Activated CD4-positive, alpha-beta T cell treated with anti-CD3 and anti-CD28 coated beads, Interleukin-2, amount 10 ng/mL, durations not matched to agents 24 days and 14 days (primary cell): ENCODE results near the gene SPACA6. TPM values are rescaled to one million over a fixed set of nuclear protein-coding genes. Genes with fewer than 3 reads are reported as not detected.
"Not testable (repeated sequence)": the region's sequence is repeated elsewhere in the genome, so short reads cannot be mapped to it uniquely, and the experiment has no call there.

Experiments used
- DNase-seq: peaks from one replicate; pipeline ENCODE4 v3.0.0; 2022
- H3K27ac Mint-ChIP-seq: one replicate; pipeline ENCODE4 v1.8.0; 2022; ENCODE audit warnings: mild to moderate bottlenecking, mixed read lengths
- H3K27me3 Mint-ChIP-seq: one replicate; pipeline ENCODE4 v1.8.0; 2022; ENCODE audit warnings: mixed read lengths
- H3K36me3 Mint-ChIP-seq: one replicate; pipeline ENCODE4 v1.8.0; 2022; ENCODE audit warnings: low read depth, mild to moderate bottlenecking, mixed read lengths
- H3K4me1 Mint-ChIP-seq: one replicate; pipeline ENCODE4 v1.8.0; 2021; ENCODE audit warnings: mixed read lengths
- H3K4me3 Mint-ChIP-seq: one replicate; pipeline ENCODE4 v1.8.0; 2022; ENCODE audit warnings: mild to moderate bottlenecking, moderate library complexity, mixed read lengths
- H3K9me3 Mint-ChIP-seq: one replicate; pipeline ENCODE4 v1.8.0; 2021; ENCODE audit warnings: mixed read lengths
- intact Hi-C: fragments of 100-400 bp; cut with micrococcal nuclease; formaldehyde crosslinking; loops from one replicate; pipeline ENCODE4 v1.15.1; 2023
- total RNA-seq: library from RNA; stranded (reverse); gene quantifications from 2 replicates; pipeline ENCODE4 v1.2.3, GENCODE V29; 2022

SPACA6 gene
- total RNA-seq, 1 donor from 2014 or later: 6.7 TPM

DNA sequence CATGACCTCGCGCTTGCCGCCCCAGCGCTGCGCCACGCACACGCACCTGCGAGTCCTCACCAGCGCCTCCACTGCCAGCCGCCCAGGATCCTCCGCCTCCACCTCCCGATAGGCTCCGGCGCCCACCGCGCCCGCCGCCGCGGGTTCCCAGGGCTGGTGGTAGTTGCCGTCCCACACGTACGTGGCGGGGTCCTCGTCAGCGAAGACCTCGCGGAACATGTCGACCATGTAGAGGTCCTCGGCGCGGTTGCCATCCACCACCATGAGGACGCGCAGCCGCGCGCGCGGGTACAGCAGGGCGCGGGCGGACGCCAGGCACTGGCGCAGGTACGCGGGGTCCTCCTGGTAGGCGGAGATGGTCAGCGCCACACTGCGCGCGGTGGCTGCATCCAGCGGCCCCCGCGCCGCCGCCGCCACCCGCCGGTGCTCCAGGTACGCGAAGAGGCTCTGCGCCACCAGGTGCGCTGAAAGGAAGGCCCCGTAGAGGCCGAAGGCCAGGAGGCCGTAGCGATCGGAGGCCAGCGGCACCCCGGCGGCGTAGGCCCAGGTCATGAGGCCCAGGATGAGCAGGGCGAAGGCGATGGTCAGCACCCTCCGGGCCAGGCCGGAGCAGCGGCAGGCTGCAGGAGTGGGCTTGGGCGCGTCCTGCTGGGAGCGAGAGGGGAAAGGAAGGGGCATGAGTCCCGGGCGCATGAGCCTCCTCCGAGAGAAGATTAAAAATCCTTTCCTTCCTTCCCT is 26.3 kb downstream of the SPACA6 start:
- DNase-seq: no peak
- Mint-ChIP-seq H3K27ac (no peak overlapping the region), H3K4me1 (no peaks in the 10 kb centered on the region), H3K36me3 (no peaks in the 10 kb centered on the region), H3K4me3 (no peak overlapping the region), H3K27me3 (peaks cover 27% of the 10 kb centered on the region), H3K9me3 (peaks cover 20% of the 10 kb centered on the region)
- intact Hi-C loops: no loop called here

DNA sequence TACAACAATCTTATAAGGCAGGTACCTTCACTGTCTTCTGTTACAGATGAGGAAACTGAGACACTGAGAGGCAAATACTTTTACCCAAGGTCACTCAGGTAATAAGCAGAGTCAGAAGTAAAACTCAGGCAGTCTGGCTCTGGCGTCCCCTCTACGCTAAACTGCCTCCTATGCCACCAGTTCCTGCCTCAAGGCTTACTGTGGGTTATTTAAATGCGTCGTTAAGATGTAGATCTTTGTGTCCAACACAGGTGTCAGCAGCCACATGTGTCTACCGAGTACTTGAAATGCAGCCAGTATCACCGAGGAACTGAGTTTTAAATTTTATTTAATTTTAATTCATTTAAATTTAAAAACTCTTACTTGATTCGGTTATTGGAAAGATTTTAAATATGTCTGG is 28.8 kb downstream of the SPACA6 start:
- Mint-ChIP-seq H3K9me3 (peaks cover 6% of the 10 kb centered on the region), H3K36me3 (no peaks in the 10 kb centered on the region), H3K27ac (no peak overlapping the region), H3K4me3 (no peak overlapping the region), H3K4me1 (no peaks in the 10 kb centered on the region), H3K27me3 (peaks cover 31% of the 10 kb centered on the region)
- intact Hi-C loops: no loop called here
- DNase-seq: no peak

DNA sequence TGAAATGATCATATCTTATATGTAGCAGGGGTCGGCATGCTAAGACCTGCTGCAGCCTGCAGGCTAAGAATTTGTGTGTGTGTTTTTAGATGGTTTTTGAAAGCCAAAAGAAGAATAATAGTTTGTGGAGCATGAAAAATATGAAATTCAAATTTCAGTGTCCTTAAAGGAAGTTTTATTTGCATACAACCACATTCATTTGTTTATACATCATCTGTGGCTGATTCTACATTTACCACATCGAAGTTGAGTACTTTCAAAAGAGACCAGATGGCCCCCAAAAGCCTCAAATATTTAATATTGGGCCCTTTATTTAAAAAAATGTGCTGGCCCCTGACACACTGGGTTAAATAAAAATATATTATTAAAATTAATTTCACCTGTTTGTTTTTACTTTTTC is 29.4 kb downstream of the SPACA6 start:
- H3K27ac Mint-ChIP-seq: no peak overlapping the region
- intact Hi-C loops: no loop called here
- H3K36me3 Mint-ChIP-seq: no peaks in the 10 kb centered on the region
- no peaks in the 10 kb centered on the region for H3K4me1 Mint-ChIP-seq
- H3K27me3 Mint-ChIP-seq: peaks cover 31% of the 10 kb centered on the region
- peaks cover 5% of the 10 kb centered on the region for H3K9me3 Mint-ChIP-seq
- H3K4me3 Mint-ChIP-seq: no peak overlapping the region
- DNase-seq: no peak

DNA sequence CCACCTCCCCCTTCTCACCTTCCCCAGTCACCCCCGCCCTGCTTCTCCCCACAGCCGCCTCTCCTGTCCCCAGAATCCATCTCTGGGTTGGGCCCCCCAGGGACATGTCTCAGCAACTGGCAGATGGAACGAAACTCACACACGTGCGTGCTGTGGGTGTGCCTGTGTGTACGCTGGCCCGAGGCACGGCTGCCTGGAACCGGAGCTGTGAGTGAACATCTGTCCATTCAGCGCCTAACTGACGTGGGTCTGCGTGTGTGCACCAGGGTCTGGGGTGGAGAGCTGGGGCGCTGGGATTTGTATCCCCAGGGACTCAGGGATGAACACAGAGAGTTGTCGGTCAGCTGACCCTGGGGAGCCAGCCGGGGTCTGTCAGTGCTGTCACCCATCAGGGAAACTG is 31.4 kb downstream of the SPACA6 start:
- Mint-ChIP-seq H3K9me3 (peaks cover 6% of the 10 kb centered on the region), H3K36me3 (no peaks in the 10 kb centered on the region), H3K4me3 (no peak overlapping the region), H3K4me1 (no peaks in the 10 kb centered on the region), H3K27me3 (peaks cover 19% of the 10 kb centered on the region), H3K27ac (no peak overlapping the region)
- DNase-seq: no peak
- intact Hi-C loops: no loop called here

DNA sequence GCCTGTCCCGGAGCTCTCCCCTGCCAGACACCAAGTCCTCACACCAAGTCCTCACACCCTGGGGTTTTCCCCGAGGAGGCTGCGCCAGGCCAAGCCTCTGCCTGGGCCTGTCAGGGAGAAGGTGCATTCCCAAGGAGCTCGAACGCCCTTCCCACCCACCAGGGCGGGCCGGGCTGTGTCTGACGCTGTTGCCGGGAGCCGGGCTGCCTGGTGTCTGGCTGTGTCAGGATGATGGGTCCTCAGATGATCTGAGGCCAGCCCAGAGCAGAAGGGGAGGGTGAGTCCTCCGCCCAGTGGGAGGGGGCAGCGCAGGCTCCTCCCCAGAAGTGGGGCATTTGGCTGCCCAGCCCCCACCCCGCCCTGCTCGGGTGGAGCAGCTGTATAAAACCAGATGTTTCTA is 32.9 kb downstream of the SPACA6 start:
- peaks cover 13% of the 10 kb centered on the region for H3K27me3 Mint-ChIP-seq
- intact Hi-C loops: no loop called here
- no peaks in the 10 kb centered on the region for H3K36me3 Mint-ChIP-seq
- H3K4me3 Mint-ChIP-seq: no peak overlapping the region
- DNase-seq: no peak
- no peaks in the 10 kb centered on the region for H3K4me1 Mint-ChIP-seq
- no peak overlapping the region for H3K27ac Mint-ChIP-seq
- H3K9me3 Mint-ChIP-seq: peaks cover 6% of the 10 kb centered on the region

DNA sequence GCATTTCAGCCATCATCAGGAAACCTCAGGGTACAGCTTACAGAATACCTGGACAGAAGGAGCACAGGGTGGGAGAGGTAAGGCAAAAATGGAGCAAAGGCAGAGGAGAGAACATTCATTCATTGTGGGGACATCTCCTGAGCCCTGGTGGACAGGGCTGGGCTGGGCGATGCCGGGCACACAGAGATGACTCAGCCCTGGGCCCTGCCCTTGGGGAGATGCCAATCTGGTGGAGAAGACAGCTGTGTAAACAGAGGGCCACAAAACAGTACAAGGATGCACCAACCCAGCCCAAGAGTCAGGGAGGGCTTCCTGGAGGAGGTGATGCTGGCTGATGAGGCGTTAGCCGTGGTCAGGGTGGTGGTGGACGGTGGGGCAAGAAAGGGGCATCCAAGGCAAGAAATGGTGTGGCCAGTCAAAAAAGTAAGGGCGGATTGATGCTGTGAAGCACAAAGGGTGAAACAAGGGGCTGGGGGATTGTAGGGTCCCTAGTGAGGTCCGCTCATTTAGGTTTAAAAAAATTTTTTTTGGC is 34.3 kb downstream of the SPACA6 start:
- no peaks in the 10 kb centered on the region for H3K4me1 Mint-ChIP-seq
- H3K9me3 Mint-ChIP-seq: peaks cover 6% of the 10 kb centered on the region
- no peak for DNase-seq
- H3K4me3 Mint-ChIP-seq: no peak overlapping the region
- no peaks in the 10 kb centered on the region for H3K36me3 Mint-ChIP-seq
- H3K27ac Mint-ChIP-seq: no peak overlapping the region
- intact Hi-C loops: no loop called here
- peaks cover 13% of the 10 kb centered on the region for H3K27me3 Mint-ChIP-seq

DNA sequence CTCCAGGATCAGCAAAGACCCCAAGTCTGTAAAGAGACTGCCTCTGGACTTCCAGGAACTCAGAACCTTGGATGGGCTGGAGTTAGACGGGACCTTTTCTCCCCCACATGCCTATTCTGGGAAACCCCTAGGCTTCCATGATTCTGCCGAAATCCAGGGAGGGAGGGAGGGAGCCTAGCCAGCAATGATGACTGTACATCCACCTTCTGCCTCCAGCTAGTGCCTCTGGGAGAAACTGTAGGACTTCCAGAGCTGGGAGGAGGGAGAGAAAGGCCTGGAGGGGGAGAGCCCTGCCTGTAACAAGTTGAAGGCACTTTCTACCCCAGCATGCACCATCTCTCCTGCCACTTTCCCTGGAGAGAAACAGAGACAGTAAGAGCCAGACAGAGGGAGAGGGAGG is 36.7 kb downstream of the SPACA6 start:
- H3K36me3 Mint-ChIP-seq: no peaks in the 10 kb centered on the region
- no peak for DNase-seq
- H3K27me3 Mint-ChIP-seq: peaks cover 3% of the 10 kb centered on the region
- intact Hi-C loops: no loop called here
- H3K4me3 Mint-ChIP-seq: no peak overlapping the region
- no peaks in the 10 kb centered on the region for H3K4me1 Mint-ChIP-seq
- peaks cover 6% of the 10 kb centered on the region for H3K9me3 Mint-ChIP-seq
- no peak overlapping the region for H3K27ac Mint-ChIP-seq

DNA sequence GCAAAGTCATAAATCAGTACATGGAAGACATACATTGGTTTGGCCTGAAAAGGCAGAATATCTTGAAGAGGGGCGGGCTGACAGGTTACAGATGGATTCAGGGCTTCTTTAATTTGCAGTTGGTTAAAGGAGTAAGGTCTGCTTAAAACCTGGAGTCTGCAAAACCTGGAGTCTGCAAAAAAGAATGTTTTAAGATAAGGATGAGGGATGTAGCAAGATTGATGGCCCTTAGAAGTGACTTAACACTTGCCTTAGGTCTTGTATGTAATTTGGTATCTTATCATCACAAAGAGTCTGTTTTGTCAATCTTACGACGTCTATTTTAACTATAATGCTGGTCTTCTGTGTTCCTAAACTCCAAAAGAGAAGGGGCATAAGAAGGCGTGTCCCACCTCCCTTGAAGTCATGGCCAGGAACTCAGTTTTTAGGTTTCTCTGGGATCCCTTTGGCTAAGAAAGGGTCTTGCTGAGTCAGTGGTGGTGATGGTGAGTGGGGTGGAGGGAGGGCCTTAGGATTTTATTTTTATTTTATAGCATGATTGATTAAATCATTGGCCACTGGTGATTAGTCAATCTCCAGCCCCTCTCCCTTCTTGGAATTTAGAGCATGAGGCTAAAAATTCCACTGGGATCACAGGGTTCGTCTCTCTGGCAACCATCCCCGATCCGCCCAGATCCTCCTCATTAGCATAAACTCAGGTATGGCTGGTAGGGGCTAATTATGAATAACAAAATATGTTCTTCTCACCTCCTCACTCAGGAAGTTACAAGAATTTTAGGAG is 40.8 kb downstream of the SPACA6 start:
- H3K4me3 Mint-ChIP-seq: no peak overlapping the region
- DNase-seq: no peak
- H3K27ac Mint-ChIP-seq: no peak overlapping the region
- no peaks in the 10 kb centered on the region for H3K27me3 Mint-ChIP-seq
- intact Hi-C loops: no loop called here
- no peaks in the 10 kb centered on the region for H3K4me1 Mint-ChIP-seq
- peaks cover 4% of the 10 kb centered on the region for H3K9me3 Mint-ChIP-seq
- no peaks in the 10 kb centered on the region for H3K36me3 Mint-ChIP-seq

DNA sequence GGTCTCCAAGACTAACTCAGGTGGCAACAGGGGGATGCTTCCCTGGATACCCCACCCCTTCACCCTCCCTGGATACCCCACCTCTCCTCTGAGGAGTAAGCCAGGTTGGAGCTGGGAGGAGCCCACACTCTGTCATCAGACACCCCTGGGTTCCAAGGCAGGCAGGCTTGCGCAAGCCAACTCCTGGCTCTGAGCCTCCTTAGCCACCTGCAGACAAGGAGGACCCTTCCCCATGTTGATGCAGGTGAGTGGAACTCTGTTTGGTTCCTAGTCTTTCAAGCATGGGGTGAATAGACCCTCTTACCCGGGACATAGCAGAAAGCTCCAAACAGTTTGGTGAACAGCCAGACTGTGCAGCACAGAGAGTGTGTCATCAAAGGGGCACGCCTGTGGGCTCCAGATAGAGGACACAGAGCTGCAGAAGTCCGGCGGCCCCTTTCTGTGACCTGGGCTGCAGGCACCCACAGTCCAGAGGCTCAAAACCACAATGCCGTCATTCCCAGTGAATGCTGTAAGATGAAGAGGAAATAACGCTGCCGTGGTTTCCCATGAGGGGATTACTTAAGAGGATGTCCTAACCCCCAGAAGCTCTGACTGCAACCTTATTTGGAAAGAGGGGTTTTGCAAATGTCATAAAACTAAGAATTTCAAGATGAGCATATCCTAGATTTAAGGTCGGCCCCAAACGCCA is 42.8 kb downstream of the SPACA6 start:
- Mint-ChIP-seq H3K4me1 (no peaks in the 10 kb centered on the region), H3K9me3 (no peaks in the 10 kb centered on the region), H3K27ac (no peak overlapping the region), H3K4me3 (no peak overlapping the region), H3K27me3 (no peaks in the 10 kb centered on the region), H3K36me3 (no peaks in the 10 kb centered on the region)
- intact Hi-C loops: no loop called here
- no peak for DNase-seq

DNA sequence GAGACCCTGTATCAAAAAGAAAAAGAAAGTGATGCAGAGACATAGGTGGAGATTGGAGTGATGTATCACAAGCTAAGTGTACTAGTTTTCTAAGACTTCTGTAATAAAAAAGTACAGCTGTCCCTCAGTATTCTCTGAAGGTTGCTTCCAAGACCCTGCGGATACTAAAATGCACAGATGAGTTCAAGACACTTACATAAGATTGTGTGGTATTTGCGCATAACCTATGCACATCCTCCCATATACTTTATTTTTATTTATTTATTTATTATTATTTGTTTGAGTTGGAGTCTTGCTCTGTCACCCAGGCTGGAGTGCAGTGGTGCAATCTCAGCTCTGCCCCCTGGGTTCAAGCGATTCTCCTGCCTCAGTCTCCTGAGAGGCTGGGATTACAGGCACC is 44.3 kb downstream of the SPACA6 start:
- Mint-ChIP-seq H3K4me3 (no peak overlapping the region), H3K4me1 (no peaks in the 10 kb centered on the region), H3K9me3 (no peaks in the 10 kb centered on the region), H3K27ac (no peak overlapping the region), H3K36me3 (no peaks in the 10 kb centered on the region), H3K27me3 (no peaks in the 10 kb centered on the region)
- intact Hi-C loops: no loop called here
- no peak for DNase-seq

DNA sequence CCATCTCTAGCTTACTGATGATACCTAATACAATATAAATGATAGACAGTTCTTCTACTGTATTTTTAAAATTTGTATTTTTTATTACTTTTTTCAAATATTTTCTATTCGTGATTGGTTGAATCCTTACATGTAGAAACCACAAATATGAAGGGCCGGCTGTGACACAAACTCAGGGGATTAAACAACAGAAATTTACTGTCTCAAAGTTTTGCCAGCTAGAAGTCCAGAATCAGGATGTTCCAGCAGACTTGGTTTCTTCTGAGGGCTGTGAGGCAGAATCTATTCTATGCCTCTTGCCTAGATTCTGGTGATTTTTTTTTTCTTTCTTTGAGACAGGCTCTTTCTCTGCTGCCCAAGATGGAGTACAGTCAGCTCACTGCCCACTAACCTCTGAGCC is 44.8 kb downstream of the SPACA6 start:
- intact Hi-C loops: no loop called here
- Mint-ChIP-seq H3K4me1 (no peaks in the 10 kb centered on the region), H3K4me3 (no peak overlapping the region), H3K9me3 (no peaks in the 10 kb centered on the region), H3K36me3 (no peaks in the 10 kb centered on the region), H3K27ac (no peak overlapping the region), H3K27me3 (no peaks in the 10 kb centered on the region)
- DNase-seq: no peak

DNA sequence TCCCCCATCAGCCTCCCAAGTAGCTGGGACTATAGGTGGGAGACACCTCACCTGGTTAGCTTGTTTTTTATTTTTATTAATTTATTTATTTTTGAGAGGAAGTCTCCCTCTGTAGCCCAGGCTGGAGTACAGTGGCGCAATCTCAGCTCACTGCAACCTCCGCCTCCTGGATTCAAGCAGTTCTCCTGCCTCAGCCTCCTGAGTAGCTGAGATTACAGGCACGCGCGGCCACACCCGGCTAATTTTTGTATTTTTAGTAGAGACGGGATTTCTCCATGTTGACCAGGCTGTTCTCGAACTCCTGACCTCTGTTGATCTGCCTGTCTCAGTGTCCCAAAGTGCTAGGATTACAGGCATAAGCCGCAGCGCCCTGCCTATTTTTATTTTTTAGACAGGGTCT is 45.4 kb downstream of the SPACA6 start:
- intact Hi-C loops, H3K4me3 Mint-ChIP-seq, H3K27ac Mint-ChIP-seq, H3K4me1 Mint-ChIP-seq, H3K27me3 Mint-ChIP-seq, DNase-seq, H3K36me3 Mint-ChIP-seq, H3K9me3 Mint-ChIP-seq: not testable (repeated sequence)

DNA sequence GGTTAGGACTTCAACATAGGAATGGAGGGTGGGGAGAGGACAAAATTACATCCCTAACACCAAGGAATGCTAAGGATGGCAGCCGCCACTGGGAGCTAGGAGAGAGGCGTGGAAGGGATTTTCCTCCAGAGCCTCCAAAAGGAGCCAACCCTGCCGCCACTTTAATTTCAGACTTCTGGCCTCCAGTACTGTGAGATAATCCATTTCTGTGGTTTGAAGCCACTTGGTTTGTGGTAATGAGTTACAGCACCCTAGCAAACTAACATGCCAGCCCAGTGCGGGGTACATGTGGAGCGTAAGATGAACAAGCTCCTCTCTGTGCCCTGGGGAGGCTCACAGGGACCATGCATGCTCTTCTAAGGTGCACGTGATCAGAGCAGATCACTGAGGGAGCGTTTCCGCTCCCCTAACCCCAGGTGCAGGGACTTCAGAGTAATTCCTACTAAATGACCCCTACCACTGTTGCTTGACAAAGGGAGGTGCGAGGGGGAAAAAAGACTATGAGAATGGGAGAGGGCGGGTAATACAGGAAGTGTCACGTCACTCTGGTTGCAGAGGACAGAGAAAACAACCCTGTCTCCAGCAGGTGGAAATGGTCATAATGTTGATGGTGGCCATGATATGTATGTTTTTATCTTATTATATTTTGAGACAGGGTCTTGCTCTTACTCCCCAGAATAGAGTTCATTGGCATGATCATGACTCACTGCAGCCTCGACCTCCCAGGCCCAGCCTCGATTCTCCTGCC is 46.5 kb downstream of the SPACA6 start:
- no peaks in the 10 kb centered on the region for H3K36me3 Mint-ChIP-seq
- H3K9me3 Mint-ChIP-seq: no peaks in the 10 kb centered on the region
- no peaks in the 10 kb centered on the region for H3K4me1 Mint-ChIP-seq
- no peak for DNase-seq
- intact Hi-C loops: no loop called here
- H3K27me3 Mint-ChIP-seq: no peaks in the 10 kb centered on the region
- no peak overlapping the region for H3K27ac Mint-ChIP-seq
- no peak overlapping the region for H3K4me3 Mint-ChIP-seq
